LNCAP (cell line): ENCODE data around the gene HAUS3.

Source experiments
- TF ChIP-seq, protein P1 (sequence below): fragments of 450-650 bp; IDR thresholded peaks from 2 replicates; pipeline ENCODE4 v1.5.1; 2017; ENCODE audit warnings: mild to moderate bottlenecking

The HAUS3 gene

DNA sequence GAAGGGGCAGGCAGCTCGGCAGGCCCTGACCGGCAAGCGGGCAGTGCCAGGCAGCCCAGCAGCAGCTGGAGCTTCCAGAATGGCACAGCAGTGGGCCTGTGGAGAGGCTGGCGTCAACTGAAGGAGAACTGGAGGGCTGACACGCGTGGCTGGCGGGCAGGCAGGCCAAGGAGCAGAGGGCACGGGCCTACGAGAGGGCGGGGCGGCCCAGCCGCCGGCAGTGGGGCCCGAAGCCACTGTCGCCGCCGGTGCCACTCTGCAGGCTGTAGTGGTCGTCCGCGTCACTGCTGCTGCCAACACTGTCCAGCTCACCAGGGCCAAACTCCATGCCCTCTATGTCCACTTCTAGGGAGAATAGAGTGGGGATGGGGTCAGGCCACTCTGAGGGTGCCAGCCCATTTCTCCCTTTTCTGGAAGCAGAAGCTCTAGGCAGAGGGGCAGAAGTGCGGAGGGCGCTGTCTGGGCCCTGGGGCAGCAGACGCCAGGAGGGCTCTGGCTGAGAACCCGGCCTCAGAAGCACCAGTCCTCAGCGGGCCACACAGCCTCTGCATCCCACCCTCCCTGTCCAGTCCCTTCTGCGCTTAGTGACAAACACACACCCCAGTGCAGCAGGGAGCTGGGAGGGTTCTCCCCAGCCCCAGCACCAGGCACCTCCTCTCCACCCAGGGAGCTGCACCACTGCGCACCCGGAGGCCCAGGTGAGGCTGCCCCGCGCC lies 8.6 kb upstream of the HAUS3 start:
- TF ChIP-seq, protein P1, sequence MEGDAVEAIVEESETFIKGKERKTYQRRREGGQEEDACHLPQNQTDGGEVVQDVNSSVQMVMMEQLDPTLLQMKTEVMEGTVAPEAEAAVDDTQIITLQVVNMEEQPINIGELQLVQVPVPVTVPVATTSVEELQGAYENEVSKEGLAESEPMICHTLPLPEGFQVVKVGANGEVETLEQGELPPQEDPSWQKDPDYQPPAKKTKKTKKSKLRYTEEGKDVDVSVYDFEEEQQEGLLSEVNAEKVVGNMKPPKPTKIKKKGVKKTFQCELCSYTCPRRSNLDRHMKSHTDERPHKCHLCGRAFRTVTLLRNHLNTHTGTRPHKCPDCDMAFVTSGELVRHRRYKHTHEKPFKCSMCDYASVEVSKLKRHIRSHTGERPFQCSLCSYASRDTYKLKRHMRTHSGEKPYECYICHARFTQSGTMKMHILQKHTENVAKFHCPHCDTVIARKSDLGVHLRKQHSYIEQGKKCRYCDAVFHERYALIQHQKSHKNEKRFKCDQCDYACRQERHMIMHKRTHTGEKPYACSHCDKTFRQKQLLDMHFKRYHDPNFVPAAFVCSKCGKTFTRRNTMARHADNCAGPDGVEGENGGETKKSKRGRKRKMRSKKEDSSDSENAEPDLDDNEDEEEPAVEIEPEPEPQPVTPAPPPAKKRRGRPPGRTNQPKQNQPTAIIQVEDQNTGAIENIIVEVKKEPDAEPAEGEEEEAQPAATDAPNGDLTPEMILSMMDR: no peak

- TF ChIP-seq, protein P1: no peak
Observed at GRCh38 chr4:2249526-2250356, 7.8 kb upstream of the HAUS3 start.

GRCh38 chr4:2248821-2249261 lies 6.9 kb upstream of the HAUS3 start:
- TF ChIP-seq, protein P1: no peak

GRCh38 chr4:2248044-2248780 lies 6.3 kb upstream of the HAUS3 start:
- TF ChIP-seq, protein P1: no peak

GRCh38 chr4:2247128-2248043 lies 5.5 kb upstream of the HAUS3 start:
- TF ChIP-seq, protein P1: no peak

- TF ChIP-seq, protein P1: no peak
Observed at GRCh38 chr4:2246384-2247127, 4.6 kb upstream of the HAUS3 start.
